ENCODE measurements around the gene KLHL35. TPM values are rescaled to one million over a fixed set of nuclear protein-coding genes. Genes with fewer than 3 reads are reported as not detected.
A peak's percentile ranks its signal among the peaks of the same experiment; 100 is the strongest.
"Not testable (repeated sequence)": the region's sequence is repeated elsewhere in the genome, so short reads cannot be mapped to it uniquely, and the experiment has no call there.

KLHL35 gene
- total and polyA plus RNA-seq, 2 experiments from 2014 or later: 5.7 to 13.0 TPM

DNA sequence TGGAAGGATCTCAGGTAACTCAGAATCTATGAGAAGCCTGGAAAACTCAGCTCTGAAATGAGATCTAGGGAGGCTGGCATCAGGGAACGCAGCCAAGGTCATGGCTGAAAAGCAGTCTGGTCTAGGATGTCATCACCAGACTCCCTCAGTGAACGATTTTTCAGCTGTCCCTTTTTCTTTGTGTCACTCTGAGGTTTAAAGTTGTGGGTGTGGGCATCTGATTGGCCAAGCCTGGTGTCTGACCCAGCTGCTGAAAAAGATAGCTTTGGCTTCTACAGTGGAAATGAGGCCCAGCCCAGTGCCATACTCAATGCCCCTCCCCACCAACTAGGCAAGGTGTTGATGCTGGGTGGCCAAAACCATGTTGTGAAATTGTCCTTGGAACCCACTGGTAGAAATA lies 19.1 kb downstream of the KLHL35 start:
- Histone ChIP-seq H3K4me2 (ENCODE audit: unreplicated experiment) (no peak overlapping the region), H3K9ac (no peak overlapping the region), H3K9me3 (ENCODE audit: low read depth) (no peaks in the 10 kb centered on the region), H3K9me2 (ENCODE audit: insufficient read depth) (no peaks in the 10 kb centered on the region), H3K4me1 (ENCODE audit: insufficient read depth) (peaks cover 9% of the 10 kb centered on the region), H3K27ac (no peak overlapping the region), H3K4me3 (no peak overlapping the region), H3F3A (ENCODE audit: insufficient read depth) (peaks cover 25% of the 10 kb centered on the region), H4K20me1 (ENCODE audit: insufficient read depth) (no peaks in the 10 kb centered on the region), H3K27me3 (replicated peaks; ENCODE audit: insufficient read depth) (no peaks in the 10 kb centered on the region), H3K36me3 (ENCODE audit: low read depth) (peaks cover 7% of the 10 kb centered on the region), H3K79me2 (ENCODE audit: insufficient read depth) (no peaks in the 10 kb centered on the region), H2AFZ (no peak overlapping the region)
- WGBS, 2 experiments (ENCODE audit: low coverage in 1 of 2, low lambda C conversion rate in 2 of 2, missing lambda C conversion rate in 2 of 2): 77 to 83% methylated on average over 2 of the region's 2 CpGs
- no peak for DNase-seq
- no peak for TF ChIP-seq EZH2 (IDR thresholded peaks at IDR 0.05; ENCODE audit: insufficient read depth, poor library complexity, severe bottlenecking)
- TF ChIP-seq EZH2phosphoT487 (IDR thresholded peaks at IDR 0.05; ENCODE audit: insufficient read depth, low read depth): no peak
- in situ Hi-C loops (cut with MboI): no loop called here

DNA sequence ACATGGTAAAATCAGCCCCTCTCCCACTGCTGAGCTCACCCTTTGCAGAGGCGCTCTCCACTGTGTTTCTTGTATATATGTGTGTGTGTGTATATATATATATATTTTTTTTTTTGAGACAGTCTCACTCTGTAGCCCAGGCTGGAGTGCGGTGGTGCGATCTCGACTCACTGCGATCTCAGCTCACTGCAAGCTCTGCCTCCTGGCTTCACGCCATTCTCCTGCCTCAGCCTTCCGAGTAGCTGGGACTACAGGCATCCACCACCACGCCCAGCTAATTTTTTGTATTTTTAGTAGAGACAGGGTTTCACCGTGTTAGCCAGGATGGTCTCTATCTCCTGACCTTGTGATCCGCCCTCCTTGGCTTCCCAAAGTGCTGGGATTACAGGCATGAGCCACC lies 19.9 kb downstream of the KLHL35 start:
- H3K4me2 ChIP-seq (ENCODE audit: unreplicated experiment); H3K27ac ChIP-seq; H3K9me3 ChIP-seq (ENCODE audit: low read depth); H3K4me1 ChIP-seq (ENCODE audit: insufficient read depth); DNase-seq; H2AFZ ChIP-seq; H3K27me3 ChIP-seq (replicated peaks; ENCODE audit: insufficient read depth); H4K20me1 ChIP-seq (ENCODE audit: insufficient read depth); H3K9me2 ChIP-seq (ENCODE audit: insufficient read depth); H3K4me3 ChIP-seq; H3K79me2 ChIP-seq (ENCODE audit: insufficient read depth); H3K9ac ChIP-seq; in situ Hi-C loops (cut with MboI): not testable (repeated sequence)
- Histone ChIP-seq H3F3A (ENCODE audit: insufficient read depth) (peaks cover 24% of the 10 kb centered on the region), H3K36me3 (ENCODE audit: low read depth) (peaks cover 10% of the 10 kb centered on the region)
- 84 to 85% methylated on average over 10 of the region's 10 CpGs for WGBS, 2 experiments (ENCODE audit: low coverage in 1 of 2, low lambda C conversion rate in 2 of 2, missing lambda C conversion rate in 2 of 2)

DNA sequence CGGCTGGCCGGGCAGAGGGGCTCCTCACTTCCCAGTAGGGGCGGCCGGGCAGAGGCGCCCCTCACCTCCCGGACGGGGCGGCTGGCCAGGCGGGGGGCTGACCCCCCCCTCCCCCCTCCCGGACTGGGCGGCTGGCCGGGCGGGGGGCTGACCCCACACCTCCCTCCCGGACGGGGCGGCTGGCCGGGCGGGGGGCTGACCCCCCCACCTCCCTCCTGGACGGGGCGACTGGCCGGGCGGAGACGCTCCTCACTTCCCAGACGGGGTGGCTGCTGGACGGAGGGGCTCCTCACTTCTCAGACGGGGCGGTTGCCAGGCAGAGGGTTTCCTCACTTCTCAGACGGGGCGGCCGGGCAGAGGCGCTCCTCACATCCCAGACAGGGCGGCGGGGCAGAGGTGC lies 23.0 kb downstream of the KLHL35 start:
- H3F3A ChIP-seq (ENCODE audit: insufficient read depth): peaks cover 28% of the 10 kb centered on the region
- 89 to 100% methylated on average over 2 to 19 of the region's 33 CpGs for WGBS, 2 experiments (ENCODE audit: low coverage in 1 of 2, low lambda C conversion rate in 2 of 2, missing lambda C conversion rate in 2 of 2)
- H3K27me3 ChIP-seq (replicated peaks; ENCODE audit: insufficient read depth); H3K4me3 ChIP-seq; in situ Hi-C loops (cut with MboI); H3K4me2 ChIP-seq (ENCODE audit: unreplicated experiment); H3K9me3 ChIP-seq (ENCODE audit: low read depth); H3K27ac ChIP-seq; DNase-seq; H2AFZ ChIP-seq; H3K9me2 ChIP-seq (ENCODE audit: insufficient read depth); H4K20me1 ChIP-seq (ENCODE audit: insufficient read depth); H3K9ac ChIP-seq: not testable (repeated sequence)
- peaks cover 12% of the 10 kb centered on the region; the same call in 1 of the 2 replicates for H3K4me1 ChIP-seq (ENCODE audit: insufficient read depth)
- peaks cover 37% of the 10 kb centered on the region for H3K36me3 ChIP-seq (ENCODE audit: low read depth)
- peaks cover 34% of the 10 kb centered on the region for H3K79me2 ChIP-seq (ENCODE audit: insufficient read depth)

DNA sequence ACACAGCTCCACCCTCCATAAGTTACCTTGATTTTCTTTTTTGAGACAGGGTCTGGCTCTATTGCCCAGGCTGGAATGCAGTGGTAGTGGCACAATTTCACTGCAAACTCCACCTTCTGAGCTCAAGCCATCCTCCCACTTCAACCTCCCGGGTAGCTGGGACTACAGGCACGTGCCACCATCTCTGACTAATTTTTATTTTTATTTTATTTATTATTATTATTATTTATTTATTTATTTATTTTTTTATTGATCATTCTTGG lies 24.1 kb downstream of the KLHL35 start:
- in situ Hi-C loops (cut with MboI): no loop called here

DNA sequence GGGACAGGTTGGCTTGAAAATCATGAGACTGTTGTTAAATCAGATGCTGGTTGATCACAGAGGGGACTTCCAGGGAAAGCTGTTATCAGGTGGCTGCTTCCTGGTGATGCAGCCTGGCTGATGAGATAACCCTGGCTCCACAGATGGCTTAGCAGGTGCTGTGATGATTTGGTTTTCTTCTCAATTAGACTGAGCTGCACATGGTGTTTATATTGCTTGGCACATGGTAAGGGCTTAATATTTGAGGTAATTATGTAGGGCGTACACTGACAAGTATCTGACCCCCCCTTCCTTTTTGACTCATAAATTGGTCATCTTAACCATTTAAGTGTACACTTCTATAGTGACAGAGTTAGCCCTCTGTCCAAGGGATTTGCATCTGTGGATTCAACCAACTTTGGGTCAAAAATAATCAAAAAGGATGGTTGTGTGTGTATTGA lies 26.6 kb downstream of the KLHL35 start:
- Histone ChIP-seq H4K20me1 (ENCODE audit: insufficient read depth) (peaks cover 20% of the 10 kb centered on the region), H3K4me2 (ENCODE audit: unreplicated experiment) (no peak overlapping the region), H3K9ac (no peak overlapping the region; the same call in 1 of the 2 replicates), H3K27me3 (replicated peaks; ENCODE audit: insufficient read depth) (no peaks in the 10 kb centered on the region), H3K4me1 (ENCODE audit: insufficient read depth) (peaks cover 25% of the 10 kb centered on the region), H3K36me3 (ENCODE audit: low read depth) (peaks cover 66% of the 10 kb centered on the region), H3K9me3 (ENCODE audit: low read depth) (no peaks in the 10 kb centered on the region), H2AFZ (no peak overlapping the region), H3K27ac (peak overlapping the region; percentile 13; the same call in 1 of the 2 replicates), H3F3A (ENCODE audit: insufficient read depth) (peaks cover 64% of the 10 kb centered on the region), H3K79me2 (ENCODE audit: insufficient read depth) (peaks cover 70% of the 10 kb centered on the region), H3K4me3 (no peak overlapping the region), H3K9me2 (ENCODE audit: insufficient read depth) (no peaks in the 10 kb centered on the region)
- 0% methylated on average over 1 of the region's 1 CpG for WGBS, 2 experiments (ENCODE audit: low coverage in 1 of 2, low lambda C conversion rate in 2 of 2, missing lambda C conversion rate in 2 of 2)
- in situ Hi-C loops (cut with MboI): no loop called here
- DNase-seq: peak; percentile 60
- TF ChIP-seq EZH2phosphoT487 (IDR thresholded peaks at IDR 0.05; ENCODE audit: insufficient read depth, low read depth): no peak
- TF ChIP-seq EZH2 (IDR thresholded peaks at IDR 0.05; ENCODE audit: insufficient read depth, poor library complexity, severe bottlenecking): no peak

More for the DNA sequence above, 24.1 kb downstream of the KLHL35 start:
- H3K9me2 ChIP-seq (ENCODE audit: insufficient read depth): no peaks in the 10 kb centered on the region
- H3K9ac ChIP-seq: no peak overlapping the region
- DNase-seq: no peak
- 94 to 96% methylated on average over 2 of the region's 2 CpGs for WGBS, 2 experiments (ENCODE audit: low coverage in 1 of 2, low lambda C conversion rate in 2 of 2, missing lambda C conversion rate in 2 of 2)
- H3K79me2 ChIP-seq (ENCODE audit: insufficient read depth): peaks cover 45% of the 10 kb centered on the region
- peaks cover 38% of the 10 kb centered on the region for H3F3A ChIP-seq (ENCODE audit: insufficient read depth)
- no peak overlapping the region for H2AFZ ChIP-seq
- H3K27me3 ChIP-seq (replicated peaks; ENCODE audit: insufficient read depth): no peaks in the 10 kb centered on the region
- no peak overlapping the region for H3K4me2 ChIP-seq (ENCODE audit: unreplicated experiment)
- peaks cover 46% of the 10 kb centered on the region for H3K36me3 ChIP-seq (ENCODE audit: low read depth)
- H3K4me1 ChIP-seq (ENCODE audit: insufficient read depth): peaks cover 12% of the 10 kb centered on the region; the same call in 1 of the 2 replicates
- H3K4me3 ChIP-seq: no peak overlapping the region
- TF ChIP-seq EZH2phosphoT487 (IDR thresholded peaks at IDR 0.05; ENCODE audit: insufficient read depth, low read depth) (no peak), EZH2 (IDR thresholded peaks at IDR 0.05; ENCODE audit: insufficient read depth, poor library complexity, severe bottlenecking) (no peak)
- H3K27ac ChIP-seq: no peak overlapping the region
- H3K9me3 ChIP-seq (ENCODE audit: low read depth): no peaks in the 10 kb centered on the region
- no peaks in the 10 kb centered on the region for H4K20me1 ChIP-seq (ENCODE audit: insufficient read depth)

All from GM23248 (cell line).